ENCODE data around the gene FAM50A.

GRCh38 chrX:154446430-154446829 is 2.5 kb downstream of the FAM50A start:
- no peak for TF ChIP-seq EZH2 (IDR thresholded peaks at IDR 0.05; ENCODE audit: low read length, unreplicated experiment)
- no peak for TF ChIP-seq CTCF (conservative IDR thresholded peaks at IDR 0.05; ENCODE audit: low read depth, low read length)
- TF ChIP-seq EZH2phosphoT487 (IDR thresholded peaks at IDR 0.05; ENCODE audit: borderline replicate concordance, low read length), result no peak

Data from PC-3 (cell line).